Mesendoderm (in vitro differentiated cells): ENCODE data around the gene RIIAD1.

Experiments used
- DNase-seq: peaks from one replicate; pipeline ENCODE4 v3.0.0; 2013
- H2AK5ac ChIP-seq: 2 replicates; pipeline ENCODE4 v1.6.1; 2013; ENCODE audit warnings: low read length, inconsistent platforms
- H2BK120ac ChIP-seq: 2 replicates; pipeline ENCODE4 v1.6.1; 2013; ENCODE audit warnings: low read depth, mild to moderate bottlenecking, low read length, moderate library complexity, mixed read lengths
- H2BK15ac ChIP-seq: replicated peaks from 2 replicates; pipeline ENCODE4 v1.6.1; 2013; ENCODE audit warnings: low read depth, mild to moderate bottlenecking, moderate library complexity
- H2BK5ac ChIP-seq: 2 replicates; pipeline ENCODE4 v1.6.1; 2013; ENCODE audit warnings: low read length, inconsistent platforms
- H3K18ac ChIP-seq: 2 replicates; pipeline ENCODE4 v1.6.1; 2013; ENCODE audit warnings: mild to moderate bottlenecking, low read length, mixed read lengths
- H3K23ac ChIP-seq: one replicate; pipeline ENCODE4 v1.6.1; 2013; ENCODE audit warnings: low read length
- H3K27ac ChIP-seq: 2 replicates; pipeline ENCODE4 v1.5.1; 2013; ENCODE audit warnings: low read depth, mild to moderate bottlenecking, inconsistent platforms, low read length, moderate library complexity
- H3K27me3 ChIP-seq: 2 replicates; pipeline ENCODE4 v1.6.1; 2013; ENCODE audit warnings: low read length, control low read depth, mild to moderate bottlenecking, inconsistent platforms; ENCODE audit not compliant: insufficient read depth, poor library complexity
- H3K36me3 ChIP-seq: 2 replicates; pipeline ENCODE4 v1.6.1; 2013; ENCODE audit warnings: low read length, inconsistent platforms; ENCODE audit not compliant: control insufficient read depth, insufficient read depth
- H3K4ac ChIP-seq: one replicate; pipeline ENCODE4 v1.6.1; 2013; ENCODE audit warnings: low read depth, mild to moderate bottlenecking, low read length, moderate library complexity
- H3K4me1 ChIP-seq: 2 replicates; pipeline ENCODE4 v1.6.1; 2013; ENCODE audit warnings: low read depth, low read length, inconsistent platforms; ENCODE audit not compliant: control insufficient read depth
- H3K4me2 ChIP-seq: 2 replicates; pipeline ENCODE4 v1.6.1; 2013; ENCODE audit warnings: low read length
- H3K4me3 ChIP-seq: 2 replicates; pipeline ENCODE4 v1.5.1; 2013; ENCODE audit warnings: mild to moderate bottlenecking, low read length
- H3K56ac ChIP-seq: one replicate; pipeline ENCODE4 v1.6.1; 2013; ENCODE audit warnings: low read length
- H3K79me1 ChIP-seq: 2 replicates; pipeline ENCODE4 v1.6.1; 2013; ENCODE audit warnings: low read length, inconsistent platforms
- H3K79me2 ChIP-seq: 2 replicates; pipeline ENCODE4 v1.6.1; 2013; ENCODE audit warnings: mild to moderate bottlenecking, low read length; ENCODE audit not compliant: control insufficient read depth, insufficient read depth
- H3K9ac ChIP-seq: 2 replicates; pipeline ENCODE4 v1.6.1; 2013; ENCODE audit warnings: low read length, inconsistent platforms
- H4K5ac ChIP-seq: one replicate; pipeline ENCODE4 v1.6.1; 2013; ENCODE audit warnings: low read length
- H4K8ac ChIP-seq: one replicate; pipeline ENCODE4 v1.6.1; 2013; ENCODE audit warnings: low read depth, mild to moderate bottlenecking, control low read depth, low read length, moderate library complexity
- WGBS: extraction: QIAGEN DNeasy Blood & Tissue Kit; methylation state at CpG from one replicate; pipeline ENCODE4 v1.1.7; 2013; ENCODE audit warnings: low lambda C conversion rate, missing lambda C conversion rate; ENCODE audit not compliant: insufficient coverage; ENCODE audit errors: extremely low coverage; 5-methylcytosine and 5-hydroxymethylcytosine counted together

RIIAD1 gene

GRCh38 chr1:151716405-151716762, 4.9 kb upstream of the RIIAD1 start:
- H2BK5ac ChIP-seq, result no peak overlapping the region
- H3K27me3 ChIP-seq, result peaks cover 2% of the 10 kb centered on the region
- WGBS, result no CpG with 5 or more reads among the region's 11 CpGs
- H3K36me3 ChIP-seq, result no peaks in the 10 kb centered on the region
- no peak overlapping the region for H2BK15ac ChIP-seq
- no peak overlapping the region for H4K8ac ChIP-seq
- no peak overlapping the region for H3K4me3 ChIP-seq
- no peak overlapping the region for H2AK5ac ChIP-seq
- H4K5ac ChIP-seq, result no peak overlapping the region
- no peak overlapping the region for H3K23ac ChIP-seq
- no peaks in the 10 kb centered on the region for H3K79me1 ChIP-seq
- DNase-seq, result no peak
- H3K4me1 ChIP-seq, result peaks cover 2% of the 10 kb centered on the region
- no peaks in the 10 kb centered on the region for H3K79me2 ChIP-seq
- no peak overlapping the region for H3K4ac ChIP-seq
- H3K56ac ChIP-seq, result no peak overlapping the region
- peak overlapping the region; percentile 47 for H3K4me2 ChIP-seq
- H3K9ac ChIP-seq, result no peak overlapping the region
- no peak overlapping the region for H2BK120ac ChIP-seq
- no peak overlapping the region for H3K18ac ChIP-seq
- no peak overlapping the region for H3K27ac ChIP-seq

- no peak within 1 kb of the TSS for H3K4ac ChIP-seq
- H3K27ac ChIP-seq, result no peak within 1 kb of the TSS
- no peak within 1 kb of the TSS for H2AK5ac ChIP-seq
- peaks cover 2% of the 10 kb centered on the region for H3K4me1 ChIP-seq
- H3K36me3 ChIP-seq, result no peaks in the 10 kb centered on the region
- peaks cover 8% of the 10 kb centered on the region for H3K27me3 ChIP-seq
- no peak within 1 kb of the TSS for H3K18ac ChIP-seq
- no peak within 1 kb of the TSS for H4K8ac ChIP-seq
- DNase-seq, result peak; percentile 85
- H3K4me3 ChIP-seq, result no peak within 1 kb of the TSS
- WGBS, result no CpG with 5 or more reads among the region's 27 CpGs
- no peak within 1 kb of the TSS for H3K9ac ChIP-seq
- no peak within 1 kb of the TSS for H3K23ac ChIP-seq
- H3K56ac ChIP-seq, result no peak within 1 kb of the TSS
- no peak within 1 kb of the TSS for H2BK5ac ChIP-seq
- H3K79me2 ChIP-seq, result no peaks in the 10 kb centered on the region
- no peak within 1 kb of the TSS for H4K5ac ChIP-seq
- peak within 1 kb of the TSS; percentile 47 for H3K4me2 ChIP-seq
- no peak within 1 kb of the TSS for H2BK15ac ChIP-seq
- H2BK120ac ChIP-seq, result no peak within 1 kb of the TSS
- no peaks in the 10 kb centered on the region for H3K79me1 ChIP-seq
Measured at GRCh38 chr1:151716771-151717631, 4.3 kb upstream of the RIIAD1 start, which contains the start of gene CELF3. Gene CELF3, minus strand, starts transcription at chr1:151716803. Its CDS starts 783 bp downstream, at chr1:151716020.

- Histone ChIP-seq H2AK5ac (no peak overlapping the region), H3K27ac (no peak overlapping the region), H3K9ac (no peak overlapping the region), H3K18ac (no peak overlapping the region), H4K8ac (no peak overlapping the region), H3K23ac (no peak overlapping the region), H4K5ac (no peak overlapping the region), H3K4me3 (no peak overlapping the region), H2BK15ac (no peak overlapping the region), H3K4ac (no peak overlapping the region), H2BK5ac (no peak overlapping the region), H3K27me3 (peaks cover 16% of the 10 kb centered on the region), H3K36me3 (no peaks in the 10 kb centered on the region), H3K4me1 (peaks cover 2% of the 10 kb centered on the region), H3K79me1 (no peaks in the 10 kb centered on the region), H3K79me2 (no peaks in the 10 kb centered on the region), H3K4me2 (no peak overlapping the region), H2BK120ac (no peak overlapping the region), H3K56ac (no peak overlapping the region)
- no peak for DNase-seq
- no CpG with 5 or more reads among the region's 4 CpGs for WGBS
Measured at GRCh38 chr1:151718011-151718431, 3.3 kb upstream of the RIIAD1 start.

GRCh38 chr1:151718666-151719065, 2.7 kb upstream of the RIIAD1 start:
- Histone ChIP-seq H3K4ac (no peak overlapping the region), H3K23ac (no peak overlapping the region), H3K4me3 (no peak overlapping the region), H3K36me3 (no peaks in the 10 kb centered on the region), H3K4me2 (no peak overlapping the region), H3K9ac (no peak overlapping the region), H2AK5ac (no peak overlapping the region), H3K4me1 (peaks cover 2% of the 10 kb centered on the region), H3K27ac (no peak overlapping the region), H4K8ac (no peak overlapping the region), H4K5ac (no peak overlapping the region), H3K18ac (no peak overlapping the region), H2BK120ac (no peak overlapping the region), H2BK5ac (no peak overlapping the region), H3K27me3 (peaks cover 16% of the 10 kb centered on the region), H3K79me2 (no peaks in the 10 kb centered on the region), H3K79me1 (no peaks in the 10 kb centered on the region), H2BK15ac (no peak overlapping the region), H3K56ac (no peak overlapping the region)
- WGBS, result no CpG with 5 or more reads among the region's 4 CpGs
- no peak for DNase-seq

GRCh38 chr1:151720125-151720524, 1.2 kb upstream of the RIIAD1 start:
- Histone ChIP-seq H3K4me1 (peaks cover 2% of the 10 kb centered on the region), H3K4me3 (no peak overlapping the region), H3K27ac (no peak overlapping the region), H3K4ac (no peak overlapping the region), H3K18ac (no peak overlapping the region), H3K27me3 (peaks cover 16% of the 10 kb centered on the region), H2BK5ac (no peak overlapping the region), H2AK5ac (no peak overlapping the region), H3K79me1 (no peaks in the 10 kb centered on the region), H3K79me2 (no peaks in the 10 kb centered on the region), H3K23ac (no peak overlapping the region), H2BK120ac (no peak overlapping the region), H3K56ac (no peak overlapping the region), H3K9ac (no peak overlapping the region), H3K4me2 (no peak overlapping the region), H3K36me3 (no peaks in the 10 kb centered on the region), H4K5ac (no peak overlapping the region), H2BK15ac (no peak overlapping the region), H4K8ac (no peak overlapping the region)
- no CpG with 5 or more reads among the region's 1 CpG for WGBS
- DNase-seq, result no peak
